HepG2 (cell line): ENCODE measurements around the gene ARMC5. TPM values are rescaled to one million over a fixed set of nuclear protein-coding genes. Genes with fewer than 3 reads are reported as not detected.
A peak's percentile ranks its signal among the peaks of the same experiment; 100 is the strongest.

Experiments used
- ATAC-seq: fragments of 200-7000 bp; cut with Tn5 transposase; 3 replicates; pipeline ENCODE4 v1.9.1; 2020; ENCODE audit warnings: mild to moderate bottlenecking, moderate library complexity
- BruUV-seq: library from RNA; stranded (reverse); fragments of 400-500 nt; replicated peaks from 2 replicates; lab custom pipeline; 2021; lab: Mats Ljungman, UMichigan
- CTCF ChIA-PET: fragments of 300-600 bp; formaldehyde crosslinking; extraction: SDS; loops from one replicate; lab custom pipeline; 2021; ENCODE audit warnings: low total read pairs, inconsistent platforms, low intra/inter-chr PET ratio; lab: Yijun Ruan, JAX
- POLR2A ChIA-PET: fragments of 350-600 bp; sonication (Branson Sonifier 250); formaldehyde crosslinking; loops from one replicate; lab custom pipeline; 2020; ENCODE audit warnings: antibody characterized with exemption, inconsistent platforms; lab: Yijun Ruan, JAX
- DNase-seq: peaks from one replicate; pipeline ENCODE4 v3.0.0-alpha.2; 2015; ENCODE audit warnings: low spot score
- FAIRE-seq: peaks from 3 replicates; lab custom pipeline; 2011; peaks lifted over from hg19 to GRCh38; lab: Jason Lieb, UNC
- H2AFZ ChIP-seq: one replicate; pipeline ENCODE4 v1.6.1; 2011; ENCODE audit warnings: low read length, inconsistent platforms
- H3K27ac ChIP-seq: fragments of 300-600 bp; 3 replicates; pipeline ENCODE4 v1.8.0; 2011; ENCODE audit warnings: mixed run types, mild to moderate bottlenecking, mixed read lengths, low read length, inconsistent platforms; ENCODE audit not compliant: insufficient read depth; ENCODE audit errors: extremely low read length
- H3K27me3 ChIP-seq, 2 experiments: fragments of 200-600 bp in 1 of 2; 2 replicates in 1 of 2; 3 replicates in 1 of 2; pipeline versions ENCODE4 v1.6.0 to v1.8.0; 2011; ENCODE audit warnings: low read length in 2 of 2, mild to moderate bottlenecking in 2 of 2, moderate library complexity in 2 of 2, inconsistent platforms in 1 of 2; ENCODE audit not compliant: insufficient read depth in 2 of 2, control insufficient read depth in 1 of 2
- H3K36me3 ChIP-seq, 2 experiments: fragments of 200-600 bp in 1 of 2; replicated peaks in 1 of 2; 2 replicates in 1 of 2; 3 replicates in 1 of 2; pipeline versions ENCODE4 v1.5.1 to v1.8.0; 2011; ENCODE audit warnings: low read length in 2 of 2, inconsistent platforms in 1 of 2; ENCODE audit not compliant: insufficient read depth in 2 of 2, control insufficient read depth in 1 of 2
- H3K4me1 ChIP-seq: 2 replicates; pipeline ENCODE4 v1.5.1; 2012; ENCODE audit warnings: low read length, inconsistent platforms; ENCODE audit not compliant: insufficient read depth
- H3K4me2 ChIP-seq: 2 replicates; pipeline ENCODE4 v1.6.0; 2011; ENCODE audit warnings: low read depth, low read length, inconsistent platforms
- H3K4me3 ChIP-seq, 3 experiments: fragments of 200-600 bp in 1 of 3; sonication (generic), shearing (Covaris generic) in 1 of 3; replicated peaks in 1 of 3; 2 replicates each; pipeline ENCODE4 v1.5.1; 2011 to 2016; ENCODE audit warnings: low read length in 3 of 3, inconsistent platforms in 2 of 3, low read depth in 2 of 3, mild to moderate bottlenecking in 2 of 3, control low read depth in 1 of 3, mixed read lengths in 1 of 3; ENCODE audit not compliant: insufficient read depth in 1 of 3
- H3K79me2 ChIP-seq: one replicate; pipeline ENCODE4 v1.6.1; 2011; ENCODE audit warnings: low read length, inconsistent platforms; ENCODE audit not compliant: insufficient read depth
- H3K9ac ChIP-seq: 2 replicates; pipeline ENCODE4 v1.6.0; 2011; ENCODE audit warnings: mild to moderate bottlenecking, low read depth, low read length, inconsistent platforms; ENCODE audit not compliant: insufficient read depth
- H3K9me3 ChIP-seq: 2 replicates; pipeline ENCODE4 v1.5.1; 2012; ENCODE audit warnings: mild to moderate bottlenecking, low read length
- H4K20me1 ChIP-seq: 2 replicates; pipeline ENCODE4 v1.6.0; 2011; ENCODE audit warnings: inconsistent platforms, mild to moderate bottlenecking, low read length, moderate library complexity; ENCODE audit not compliant: insufficient read depth
- ARID2 ChIP-seq: sonication (generic); formaldehyde crosslinking; IDR thresholded peaks from 2 replicates; pipeline ENCODE4 v1.8.1; 2022; ENCODE audit warnings: mild to moderate bottlenecking, missing genetic modification reagents, borderline replicate concordance
- PAF1 ChIP-seq: IDR thresholded peaks from 2 replicates; pipeline ENCODE4 v1.6.1; 2016; ENCODE audit warnings: missing genetic modification reagents, missing compliant biosample characterization
- RELA ChIP-seq: sonication (generic); formaldehyde crosslinking; IDR thresholded peaks from 2 replicates; pipeline ENCODE4 v1.4.0; 2020; ENCODE audit warnings: missing genetic modification reagents
- SP140L ChIP-seq: sonication (generic); formaldehyde crosslinking; IDR thresholded peaks from 2 replicates; pipeline ENCODE4 v1.4.0; 2020; ENCODE audit warnings: missing genetic modification reagents, borderline replicate concordance
- TSC22D2 ChIP-seq: sonication (generic); formaldehyde crosslinking; IDR thresholded peaks from 2 replicates; pipeline ENCODE4 v1.5.1; 2020; ENCODE audit warnings: missing genetic modification reagents, mild to moderate bottlenecking, borderline replicate concordance
- ZNF10 ChIP-seq: sonication (generic); formaldehyde crosslinking; IDR thresholded peaks from 2 replicates; pipeline ENCODE4 v1.4.0; 2020; ENCODE audit warnings: mild to moderate bottlenecking, low read depth, missing genetic modification reagents, borderline replicate concordance
- WGBS: methylation state at CpG from one replicate; pipeline ENCODE4 v1.1.6; 2017; ENCODE audit warnings: low lambda C conversion rate; 5-methylcytosine and 5-hydroxymethylcytosine counted together
- in situ Hi-C: cut with HindIII; loops from 2 replicates; pipeline ENCODE4 v1.10.0; 2017; ENCODE audit warnings: low pct_unique_long_range_greater_than_20kb; ENCODE audit not compliant: extremely low pct_ligation_motif_present
- intact Hi-C: fragments of 100-400 bp; cut with micrococcal nuclease; formaldehyde crosslinking; loops from one replicate; pipeline ENCODE4 v1.10.0; 2022; ENCODE audit not compliant: unreplicated experiment
- polyA plus RNA-seq, 8 experiments: library from polyadenylated mRNA; depleted of rRNA in 3 of 8; stranded (reverse) in 7 of 8; unstranded in 1 of 8; fragments of >200 nt; fragmentation: Illumina TruSeq in 4 of 8; extraction: Trizol in 4 of 8; gene quantifications; 2 replicates each; pipeline versions ENCODE4 v1.2.1 to v1.2.3, GENCODE V29; 2011 to 2016; ENCODE audit warnings: low read depth in 4 of 8, missing spikeins in 1 of 8, mixed read lengths in 1 of 8; ENCODE audit not compliant: insufficient read depth in 1 of 8
- total RNA-seq, 5 experiments: library from RNA; depleted of rRNA; stranded (reverse); fragments of >200 nt; fragmentation: Illumina TruSeq; extraction: Trizol; gene quantifications; 2 replicates each; pipeline ENCODE4 v1.2.3, GENCODE V29; 2016; ENCODE audit warnings: low read depth in 1 of 5
- TF ChIP-seq, protein P1 (sequence below): sonication (generic); formaldehyde crosslinking; IDR thresholded peaks from 2 replicates; pipeline ENCODE4 v1.4.0; 2020; ENCODE audit warnings: missing genetic modification reagents
- TF ChIP-seq, protein P2 (sequence below): sonication (generic); formaldehyde crosslinking; IDR thresholded peaks from 2 replicates; pipeline ENCODE4 v1.4.0; 2020; ENCODE audit warnings: mild to moderate bottlenecking, missing genetic modification reagents
- TF ChIP-seq, protein P3 (sequence below): sonication (generic); formaldehyde crosslinking; IDR thresholded peaks from 2 replicates; pipeline ENCODE4 v1.5.0; 2020; ENCODE audit warnings: mild to moderate bottlenecking, missing genetic modification reagents
- TF ChIP-seq, protein P4 (sequence below), 2 experiments: IDR thresholded peaks; 2 replicates each; pipeline ENCODE4 v1.6.1; 2011 to 2012; ENCODE audit warnings: low read length in 2 of 2, borderline replicate concordance in 1 of 2, low read depth in 1 of 2, mild to moderate bottlenecking in 1 of 2, moderate library complexity in 1 of 2

Gene ARMC5
- total and polyA plus RNA-seq, 2 of the 13 experiments (the other 11 are each of a cell fraction or from before 2014, with no cell fraction given): 10.8 to 22.3 TPM

DNA sequence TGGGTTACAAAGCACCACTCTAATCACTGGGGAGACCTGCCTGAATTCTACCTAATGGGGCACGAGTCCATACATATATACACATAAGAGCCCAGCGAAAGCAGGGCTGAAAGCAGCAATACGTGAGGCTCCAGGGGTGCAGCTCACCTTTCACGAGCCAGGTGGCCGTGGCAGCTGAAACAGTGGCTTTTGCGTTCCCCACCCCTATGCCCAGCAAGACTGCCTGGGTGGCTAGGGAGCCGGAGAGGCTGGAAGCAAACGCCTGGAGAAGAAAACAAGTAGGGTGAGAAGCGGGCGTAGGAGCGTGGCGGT is 48.3 kb downstream of the ARMC5 start (continued):
- TF ChIP-seq, protein P1, sequence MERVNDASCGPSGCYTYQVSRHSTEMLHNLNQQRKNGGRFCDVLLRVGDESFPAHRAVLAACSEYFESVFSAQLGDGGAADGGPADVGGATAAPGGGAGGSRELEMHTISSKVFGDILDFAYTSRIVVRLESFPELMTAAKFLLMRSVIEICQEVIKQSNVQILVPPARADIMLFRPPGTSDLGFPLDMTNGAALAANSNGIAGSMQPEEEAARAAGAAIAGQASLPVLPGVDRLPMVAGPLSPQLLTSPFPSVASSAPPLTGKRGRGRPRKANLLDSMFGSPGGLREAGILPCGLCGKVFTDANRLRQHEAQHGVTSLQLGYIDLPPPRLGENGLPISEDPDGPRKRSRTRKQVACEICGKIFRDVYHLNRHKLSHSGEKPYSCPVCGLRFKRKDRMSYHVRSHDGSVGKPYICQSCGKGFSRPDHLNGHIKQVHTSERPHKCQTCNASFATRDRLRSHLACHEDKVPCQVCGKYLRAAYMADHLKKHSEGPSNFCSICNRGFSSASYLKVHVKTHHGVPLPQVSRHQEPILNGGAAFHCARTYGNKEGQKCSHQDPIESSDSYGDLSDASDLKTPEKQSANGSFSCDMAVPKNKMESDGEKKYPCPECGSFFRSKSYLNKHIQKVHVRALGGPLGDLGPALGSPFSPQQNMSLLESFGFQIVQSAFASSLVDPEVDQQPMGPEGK (CRISPR knock-in tag): no peak
- TF ChIP-seq TSC22D2 (no peak), ARID2 (CRISPR knock-in tag) (peak; percentile 91; the same call in 1 of the 2 replicates), ZNF10 (0 out of 2 replicates have a peak, but pooled peaks have one; percentile 19), SP140L (CRISPR knock-in tag) (no peak)
- TF ChIP-seq, protein P2, sequence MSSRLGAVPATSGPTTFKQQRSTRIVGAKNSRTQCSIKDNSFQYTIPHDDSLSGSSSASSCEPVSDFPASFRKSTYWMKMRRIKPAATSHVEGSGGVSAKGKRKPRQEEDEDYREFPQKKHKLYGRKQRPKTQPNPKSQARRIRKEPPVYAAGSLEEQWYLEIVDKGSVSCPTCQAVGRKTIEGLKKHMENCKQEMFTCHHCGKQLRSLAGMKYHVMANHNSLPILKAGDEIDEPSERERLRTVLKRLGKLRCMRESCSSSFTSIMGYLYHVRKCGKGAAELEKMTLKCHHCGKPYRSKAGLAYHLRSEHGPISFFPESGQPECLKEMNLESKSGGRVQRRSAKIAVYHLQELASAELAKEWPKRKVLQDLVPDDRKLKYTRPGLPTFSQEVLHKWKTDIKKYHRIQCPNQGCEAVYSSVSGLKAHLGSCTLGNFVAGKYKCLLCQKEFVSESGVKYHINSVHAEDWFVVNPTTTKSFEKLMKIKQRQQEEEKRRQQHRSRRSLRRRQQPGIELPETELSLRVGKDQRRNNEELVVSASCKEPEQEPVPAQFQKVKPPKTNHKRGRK (CRISPR knock-in tag): no peak

DNA sequence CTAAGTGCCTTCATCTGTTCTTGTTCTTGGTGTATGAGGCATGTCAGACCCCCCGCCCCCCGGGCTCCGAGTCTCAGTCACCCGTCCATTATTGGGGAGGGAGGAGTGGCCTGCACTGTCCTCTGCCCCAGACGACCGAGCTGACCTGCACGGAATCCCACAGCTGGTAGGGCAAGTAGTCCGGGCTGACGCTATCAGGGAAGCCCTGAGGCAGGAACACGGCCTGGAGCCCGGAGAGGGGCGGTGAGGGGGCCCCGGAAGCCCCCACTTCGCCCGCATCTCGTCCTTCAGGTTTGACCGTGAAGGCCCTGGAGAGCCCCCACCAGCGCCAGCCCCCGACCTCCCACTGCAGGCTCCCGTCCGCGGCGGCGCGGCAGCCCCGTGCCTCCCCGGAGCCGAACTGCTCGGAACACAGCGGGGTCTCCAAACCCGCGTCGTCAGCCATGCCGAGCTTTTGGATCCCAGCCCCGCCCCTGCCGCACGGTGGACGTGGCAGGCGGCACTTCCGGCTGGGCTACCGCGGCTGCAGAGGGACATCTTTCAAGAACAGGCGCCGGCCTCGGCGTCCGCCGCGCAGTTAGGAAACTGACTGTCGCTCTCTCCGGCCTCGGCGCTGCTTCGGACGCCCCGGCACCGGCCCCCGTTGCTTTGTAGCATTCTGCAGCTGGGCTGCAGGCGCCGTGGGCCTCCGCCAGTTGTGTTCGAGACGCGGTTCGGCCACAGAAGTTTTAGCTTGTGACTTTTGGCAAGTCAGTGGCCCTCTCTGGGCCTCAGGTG is 48.8 kb downstream of the ARMC5 start, which contains the start of gene RUSF1:
RUSF1 (minus strand) TSS at position 463 of the 777 bp plus-strand sequence; CDS start at position 445, 18 bp downstream.
- POLR2A ChIA-PET: interaction anchor here (0.6 to 3.1 kb wide), 21 partner anchors 10 to 434 kb away, joined by 3 to 40 read pairs (median 5); partner anchors contain the start of genes ARMC5, KAT8, SLC5A2 and TGFB1I1
- Histone ChIP-seq H3K9me3 (no peaks in the 10 kb centered on the region), H3K79me2 (peaks cover 18% of the 10 kb centered on the region), H3K27ac (peak within 1 kb of the TSS; percentile 89), H3K4me1 (peaks cover 46% of the 10 kb centered on the region), H3K27me3 (peaks cover 0 to 6% of the 10 kb centered on the region in 2 experiments; a peak in 2 of 5 replicates), H3K36me3 (peaks cover 0 to 9% of the 10 kb centered on the region in 2 experiments; a peak in 2 of 5 replicates), H3K9ac (peak within 1 kb of the TSS; percentile 98), H3K4me3 (peak within 1 kb of the TSS; percentile 90 to 98 (median 90)), H2AFZ (peak within 1 kb of the TSS; percentile 43), H4K20me1 (no peaks in the 10 kb centered on the region), H3K4me2 (peak within 1 kb of the TSS; percentile 89)
- WGBS: under 1% methylated on average over 20 of the region's 65 CpGs
- in situ Hi-C loops (no loop called here), intact Hi-C loops (loop anchor here (2.0 to 5.0 kb wide), 4 partner anchors 31 to 364 kb away; partner anchors contain the start of genes ARMC5 and ZNF267)
- TSS peak; percentile 70 for BruUV-seq
- ATAC-seq (peak; percentile 93), FAIRE-seq (no peak), DNase-seq (peak; percentile 89)
- CTCF ChIA-PET: no interaction called here
- TF ChIP-seq, protein P3, sequence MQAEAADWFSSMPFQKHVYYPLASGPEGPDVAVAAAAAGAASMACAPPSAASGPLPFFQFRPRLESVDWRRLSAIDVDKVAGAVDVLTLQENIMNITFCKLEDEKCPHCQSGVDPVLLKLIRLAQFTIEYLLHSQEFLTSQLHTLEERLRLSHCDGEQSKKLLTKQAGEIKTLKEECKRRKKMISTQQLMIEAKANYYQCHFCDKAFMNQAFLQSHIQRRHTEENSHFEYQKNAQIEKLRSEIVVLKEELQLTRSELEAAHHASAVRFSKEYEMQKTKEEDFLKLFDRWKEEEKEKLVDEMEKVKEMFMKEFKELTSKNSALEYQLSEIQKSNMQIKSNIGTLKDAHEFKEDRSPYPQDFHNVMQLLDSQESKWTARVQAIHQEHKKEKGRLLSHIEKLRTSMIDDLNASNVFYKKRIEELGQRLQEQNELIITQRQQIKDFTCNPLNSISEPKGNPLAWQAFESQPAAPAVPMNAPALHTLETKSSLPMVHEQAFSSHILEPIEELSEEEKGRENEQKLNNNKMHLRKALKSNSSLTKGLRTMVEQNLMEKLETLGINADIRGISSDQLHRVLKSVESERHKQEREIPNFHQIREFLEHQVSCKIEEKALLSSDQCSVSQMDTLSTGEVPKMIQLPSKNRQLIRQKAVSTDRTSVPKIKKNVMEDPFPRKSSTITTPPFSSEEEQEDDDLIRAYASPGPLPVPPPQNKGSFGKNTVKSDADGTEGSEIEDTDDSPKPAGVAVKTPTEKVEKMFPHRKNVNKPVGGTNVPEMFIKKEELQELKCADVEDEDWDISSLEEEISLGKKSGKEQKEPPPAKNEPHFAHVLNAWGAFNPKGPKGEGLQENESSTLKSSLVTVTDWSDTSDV (CRISPR knock-in tag): no peak
- 0 out of 2 replicates have a peak, but pooled peaks have one; percentile 29 for TF ChIP-seq RELA (CRISPR knock-in tag)
- TF ChIP-seq, protein P4, sequence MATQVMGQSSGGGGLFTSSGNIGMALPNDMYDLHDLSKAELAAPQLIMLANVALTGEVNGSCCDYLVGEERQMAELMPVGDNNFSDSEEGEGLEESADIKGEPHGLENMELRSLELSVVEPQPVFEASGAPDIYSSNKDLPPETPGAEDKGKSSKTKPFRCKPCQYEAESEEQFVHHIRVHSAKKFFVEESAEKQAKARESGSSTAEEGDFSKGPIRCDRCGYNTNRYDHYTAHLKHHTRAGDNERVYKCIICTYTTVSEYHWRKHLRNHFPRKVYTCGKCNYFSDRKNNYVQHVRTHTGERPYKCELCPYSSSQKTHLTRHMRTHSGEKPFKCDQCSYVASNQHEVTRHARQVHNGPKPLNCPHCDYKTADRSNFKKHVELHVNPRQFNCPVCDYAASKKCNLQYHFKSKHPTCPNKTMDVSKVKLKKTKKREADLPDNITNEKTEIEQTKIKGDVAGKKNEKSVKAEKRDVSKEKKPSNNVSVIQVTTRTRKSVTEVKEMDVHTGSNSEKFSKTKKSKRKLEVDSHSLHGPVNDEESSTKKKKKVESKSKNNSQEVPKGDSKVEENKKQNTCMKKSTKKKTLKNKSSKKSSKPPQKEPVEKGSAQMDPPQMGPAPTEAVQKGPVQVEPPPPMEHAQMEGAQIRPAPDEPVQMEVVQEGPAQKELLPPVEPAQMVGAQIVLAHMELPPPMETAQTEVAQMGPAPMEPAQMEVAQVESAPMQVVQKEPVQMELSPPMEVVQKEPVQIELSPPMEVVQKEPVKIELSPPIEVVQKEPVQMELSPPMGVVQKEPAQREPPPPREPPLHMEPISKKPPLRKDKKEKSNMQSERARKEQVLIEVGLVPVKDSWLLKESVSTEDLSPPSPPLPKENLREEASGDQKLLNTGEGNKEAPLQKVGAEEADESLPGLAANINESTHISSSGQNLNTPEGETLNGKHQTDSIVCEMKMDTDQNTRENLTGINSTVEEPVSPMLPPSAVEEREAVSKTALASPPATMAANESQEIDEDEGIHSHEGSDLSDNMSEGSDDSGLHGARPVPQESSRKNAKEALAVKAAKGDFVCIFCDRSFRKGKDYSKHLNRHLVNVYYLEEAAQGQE (IDR thresholded peaks at IDR 0.05; ENCODE audit: borderline replicate concordance in 1 of 2, low read depth in 1 of 2, low read length in 2 of 2): peak in 1 of 2 experiments; percentile 78; a peak in 1 of 4 replicates
- no peak for TF ChIP-seq PAF1 (CRISPR knock-in tag)
